ENCODE results near the gene JMJD1C. TPM values are rescaled to one million over a fixed set of nuclear protein-coding genes. Genes with fewer than 3 reads are reported as not detected.
A peak's percentile ranks its signal among the peaks of the same experiment; 100 is the strongest.

Gene JMJD1C
- total and polyA plus RNA-seq, 10 of the 15 experiments (the other 5 are each of a cell fraction or from before 2014, with no cell fraction given) = 31.2 to 83.3 (median 49.5) TPM

DNA sequence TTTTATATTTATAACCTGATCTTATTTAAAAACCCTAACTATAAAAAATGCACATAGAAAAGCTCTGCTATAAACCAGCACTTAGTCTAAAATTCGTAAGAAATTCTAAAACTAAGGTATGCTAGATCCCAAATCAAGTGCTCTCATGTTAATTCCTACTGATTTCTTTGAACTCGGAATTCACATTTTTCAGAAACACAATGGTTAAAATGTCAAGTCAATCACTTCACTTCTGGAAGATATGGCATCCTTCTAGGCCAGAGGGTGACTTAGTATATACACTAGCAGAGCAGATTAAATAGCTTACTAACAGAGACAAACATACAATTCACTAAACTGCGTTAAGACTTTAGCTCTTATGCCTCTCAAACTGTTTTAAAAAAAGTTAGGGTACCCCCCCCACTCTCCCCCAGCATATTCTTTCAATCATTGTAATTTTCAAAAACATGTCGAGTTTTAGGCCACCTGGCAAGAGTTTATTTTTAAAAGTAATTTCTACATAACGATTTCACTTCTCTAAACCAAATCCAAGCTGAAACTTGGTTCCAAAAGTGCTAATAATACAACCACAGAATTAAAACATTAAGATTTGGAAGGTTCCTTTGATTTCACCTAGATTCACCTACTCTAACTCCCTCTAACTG is 203.2 kb downstream of the JMJD1C start (continued):
- TF ChIP-seq, protein P1, sequence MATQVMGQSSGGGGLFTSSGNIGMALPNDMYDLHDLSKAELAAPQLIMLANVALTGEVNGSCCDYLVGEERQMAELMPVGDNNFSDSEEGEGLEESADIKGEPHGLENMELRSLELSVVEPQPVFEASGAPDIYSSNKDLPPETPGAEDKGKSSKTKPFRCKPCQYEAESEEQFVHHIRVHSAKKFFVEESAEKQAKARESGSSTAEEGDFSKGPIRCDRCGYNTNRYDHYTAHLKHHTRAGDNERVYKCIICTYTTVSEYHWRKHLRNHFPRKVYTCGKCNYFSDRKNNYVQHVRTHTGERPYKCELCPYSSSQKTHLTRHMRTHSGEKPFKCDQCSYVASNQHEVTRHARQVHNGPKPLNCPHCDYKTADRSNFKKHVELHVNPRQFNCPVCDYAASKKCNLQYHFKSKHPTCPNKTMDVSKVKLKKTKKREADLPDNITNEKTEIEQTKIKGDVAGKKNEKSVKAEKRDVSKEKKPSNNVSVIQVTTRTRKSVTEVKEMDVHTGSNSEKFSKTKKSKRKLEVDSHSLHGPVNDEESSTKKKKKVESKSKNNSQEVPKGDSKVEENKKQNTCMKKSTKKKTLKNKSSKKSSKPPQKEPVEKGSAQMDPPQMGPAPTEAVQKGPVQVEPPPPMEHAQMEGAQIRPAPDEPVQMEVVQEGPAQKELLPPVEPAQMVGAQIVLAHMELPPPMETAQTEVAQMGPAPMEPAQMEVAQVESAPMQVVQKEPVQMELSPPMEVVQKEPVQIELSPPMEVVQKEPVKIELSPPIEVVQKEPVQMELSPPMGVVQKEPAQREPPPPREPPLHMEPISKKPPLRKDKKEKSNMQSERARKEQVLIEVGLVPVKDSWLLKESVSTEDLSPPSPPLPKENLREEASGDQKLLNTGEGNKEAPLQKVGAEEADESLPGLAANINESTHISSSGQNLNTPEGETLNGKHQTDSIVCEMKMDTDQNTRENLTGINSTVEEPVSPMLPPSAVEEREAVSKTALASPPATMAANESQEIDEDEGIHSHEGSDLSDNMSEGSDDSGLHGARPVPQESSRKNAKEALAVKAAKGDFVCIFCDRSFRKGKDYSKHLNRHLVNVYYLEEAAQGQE (IDR thresholded peaks at IDR 0.05; ENCODE audit: low read depth, low read length) = no peak
- TF ChIP-seq SUPT20H (IDR thresholded peaks at IDR 0.05; ENCODE audit: borderline replicate concordance, control insufficient read depth, low read depth, low read length) (no peak), PAX5 (IDR thresholded peaks at IDR 0.05; ENCODE audit: borderline replicate concordance, low read depth, low read length) (no peak), CHD2 (IDR thresholded peaks at IDR 0.05; ENCODE audit: borderline replicate concordance, low read depth, low read length) (no peak), RCOR1 (conservative IDR thresholded peaks at IDR 0.05; ENCODE audit: low read depth, low read length) (no peak), IRF5 (IDR thresholded peaks at IDR 0.05; ENCODE audit: borderline replicate concordance) (no peak), ZNF24 (IDR thresholded peaks at IDR 0.05) (no peak), USF1 (IDR thresholded peaks at IDR 0.05; ENCODE audit: borderline replicate concordance, extremely low read length, insufficient read depth, low read depth, low read length) (no peak), NFIC (IDR thresholded peaks at IDR 0.05; ENCODE audit: low read depth, low read length) (peak; percentile 23; the same call in 1 of the 2 replicates), HCFC1 (IDR thresholded peaks at IDR 0.05; ENCODE audit: low read length) (no peak), RFX5 (IDR thresholded peaks at IDR 0.05; ENCODE audit: low read depth, low read length) (no peak), ZBED1 (IDR thresholded peaks at IDR 0.05; ENCODE audit: borderline replicate concordance) (no peak)
- TF ChIP-seq, protein P2, sequence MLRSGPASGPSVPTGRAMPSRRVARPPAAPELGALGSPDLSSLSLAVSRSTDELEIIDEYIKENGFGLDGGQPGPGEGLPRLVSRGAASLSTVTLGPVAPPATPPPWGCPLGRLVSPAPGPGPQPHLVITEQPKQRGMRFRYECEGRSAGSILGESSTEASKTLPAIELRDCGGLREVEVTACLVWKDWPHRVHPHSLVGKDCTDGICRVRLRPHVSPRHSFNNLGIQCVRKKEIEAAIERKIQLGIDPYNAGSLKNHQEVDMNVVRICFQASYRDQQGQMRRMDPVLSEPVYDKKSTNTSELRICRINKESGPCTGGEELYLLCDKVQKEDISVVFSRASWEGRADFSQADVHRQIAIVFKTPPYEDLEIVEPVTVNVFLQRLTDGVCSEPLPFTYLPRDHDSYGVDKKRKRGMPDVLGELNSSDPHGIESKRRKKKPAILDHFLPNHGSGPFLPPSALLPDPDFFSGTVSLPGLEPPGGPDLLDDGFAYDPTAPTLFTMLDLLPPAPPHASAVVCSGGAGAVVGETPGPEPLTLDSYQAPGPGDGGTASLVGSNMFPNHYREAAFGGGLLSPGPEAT (IDR thresholded peaks at IDR 0.05; ENCODE audit: low read depth) = 0 out of 2 replicates have a peak, but pooled peaks have one; percentile 27
- TF ChIP-seq, protein P3, sequence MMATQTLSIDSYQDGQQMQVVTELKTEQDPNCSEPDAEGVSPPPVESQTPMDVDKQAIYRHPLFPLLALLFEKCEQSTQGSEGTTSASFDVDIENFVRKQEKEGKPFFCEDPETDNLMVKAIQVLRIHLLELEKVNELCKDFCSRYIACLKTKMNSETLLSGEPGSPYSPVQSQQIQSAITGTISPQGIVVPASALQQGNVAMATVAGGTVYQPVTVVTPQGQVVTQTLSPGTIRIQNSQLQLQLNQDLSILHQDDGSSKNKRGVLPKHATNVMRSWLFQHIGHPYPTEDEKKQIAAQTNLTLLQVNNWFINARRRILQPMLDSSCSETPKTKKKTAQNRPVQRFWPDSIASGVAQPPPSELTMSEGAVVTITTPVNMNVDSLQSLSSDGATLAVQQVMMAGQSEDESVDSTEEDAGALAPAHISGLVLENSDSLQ (IDR thresholded peaks at IDR 0.05) = 0 out of 2 replicates have a peak, but pooled peaks have one; percentile 7
- TF ChIP-seq, protein P4, sequence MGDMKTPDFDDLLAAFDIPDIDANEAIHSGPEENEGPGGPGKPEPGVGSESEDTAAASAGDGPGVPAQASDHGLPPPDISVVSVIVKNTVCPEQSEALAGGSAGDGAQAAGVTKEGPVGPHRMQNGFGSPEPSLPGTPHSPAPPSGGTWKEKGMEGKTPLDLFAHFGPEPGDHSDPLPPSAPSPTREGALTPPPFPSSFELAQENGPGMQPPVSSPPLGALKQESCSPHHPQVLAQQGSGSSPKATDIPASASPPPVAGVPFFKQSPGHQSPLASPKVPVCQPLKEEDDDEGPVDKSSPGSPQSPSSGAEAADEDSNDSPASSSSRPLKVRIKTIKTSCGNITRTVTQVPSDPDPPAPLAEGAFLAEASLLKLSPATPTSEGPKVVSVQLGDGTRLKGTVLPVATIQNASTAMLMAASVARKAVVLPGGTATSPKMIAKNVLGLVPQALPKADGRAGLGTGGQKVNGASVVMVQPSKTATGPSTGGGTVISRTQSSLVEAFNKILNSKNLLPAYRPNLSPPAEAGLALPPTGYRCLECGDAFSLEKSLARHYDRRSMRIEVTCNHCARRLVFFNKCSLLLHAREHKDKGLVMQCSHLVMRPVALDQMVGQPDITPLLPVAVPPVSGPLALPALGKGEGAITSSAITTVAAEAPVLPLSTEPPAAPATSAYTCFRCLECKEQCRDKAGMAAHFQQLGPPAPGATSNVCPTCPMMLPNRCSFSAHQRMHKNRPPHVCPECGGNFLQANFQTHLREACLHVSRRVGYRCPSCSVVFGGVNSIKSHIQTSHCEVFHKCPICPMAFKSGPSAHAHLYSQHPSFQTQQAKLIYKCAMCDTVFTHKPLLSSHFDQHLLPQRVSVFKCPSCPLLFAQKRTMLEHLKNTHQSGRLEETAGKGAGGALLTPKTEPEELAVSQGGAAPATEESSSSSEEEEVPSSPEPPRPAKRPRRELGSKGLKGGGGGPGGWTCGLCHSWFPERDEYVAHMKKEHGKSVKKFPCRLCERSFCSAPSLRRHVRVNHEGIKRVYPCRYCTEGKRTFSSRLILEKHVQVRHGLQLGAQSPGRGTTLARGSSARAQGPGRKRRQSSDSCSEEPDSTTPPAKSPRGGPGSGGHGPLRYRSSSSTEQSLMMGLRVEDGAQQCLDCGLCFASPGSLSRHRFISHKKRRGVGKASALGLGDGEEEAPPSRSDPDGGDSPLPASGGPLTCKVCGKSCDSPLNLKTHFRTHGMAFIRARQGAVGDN (IDR thresholded peaks at IDR 0.05) = no peak

All from GM12878 (cell line).